ENCODE data around the gene FCGR1A.
"Not testable (repeated sequence)": the region's sequence is repeated elsewhere in the genome, so short reads cannot be mapped to it uniquely, and the experiment has no call there.

FCGR1A gene

DNA sequence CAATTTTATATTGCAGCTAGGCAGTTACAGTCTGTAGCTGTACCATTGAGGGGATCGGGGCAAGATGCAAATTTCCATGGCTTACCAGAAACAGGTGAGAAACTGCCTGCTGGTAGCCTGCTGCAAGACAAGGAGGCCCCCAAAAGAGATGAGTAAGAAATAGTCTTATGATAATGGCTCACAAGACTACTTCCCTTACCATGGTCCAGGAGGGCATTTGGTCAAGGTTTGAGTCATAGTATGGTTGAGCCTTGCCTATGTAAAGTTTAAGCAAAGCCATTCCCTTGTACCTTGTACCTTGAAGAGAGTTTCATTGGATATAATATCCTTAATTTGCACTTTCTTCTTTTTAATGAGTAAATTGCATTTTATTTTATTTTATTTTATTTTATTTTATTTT, 30.3 kb upstream of the FCGR1A start:
- not testable (repeated sequence) for H3K4me1 ChIP-seq (ENCODE audit: control insufficient read depth in 2 of 2, insufficient read depth in 2 of 2, low read length in 2 of 2); H3K4me3 ChIP-seq (ENCODE audit: low read length in 2 of 2); H3K36me3 ChIP-seq (ENCODE audit: control insufficient read depth in 2 of 2, insufficient read depth in 2 of 2, low read length in 2 of 2); H3K27me3 ChIP-seq (ENCODE audit: control insufficient read depth in 2 of 2, insufficient read depth in 2 of 2, low read length in 2 of 2); H3K9me3 ChIP-seq (ENCODE audit: control insufficient read depth in 2 of 2, low read length in 2 of 2); H3K9ac ChIP-seq (ENCODE audit: low read depth in 1 of 2, low read length in 2 of 2); H3K27ac ChIP-seq (ENCODE audit: low read depth in 2 of 2, low read length in 2 of 2)

GRCh38 chr1:149753466-149753865, 29.0 kb upstream of the FCGR1A start:
- not testable (repeated sequence) for H3K4me1 ChIP-seq (ENCODE audit: control insufficient read depth in 2 of 2, insufficient read depth in 2 of 2, low read length in 2 of 2); H3K9ac ChIP-seq (ENCODE audit: low read depth in 1 of 2, low read length in 2 of 2); H3K9me3 ChIP-seq (ENCODE audit: control insufficient read depth in 2 of 2, low read length in 2 of 2); H3K4me3 ChIP-seq (ENCODE audit: low read length in 2 of 2); H3K27me3 ChIP-seq (ENCODE audit: control insufficient read depth in 2 of 2, insufficient read depth in 2 of 2, low read length in 2 of 2); H3K36me3 ChIP-seq (ENCODE audit: control insufficient read depth in 2 of 2, insufficient read depth in 2 of 2, low read length in 2 of 2); H3K27ac ChIP-seq (ENCODE audit: low read depth in 2 of 2, low read length in 2 of 2)

GRCh38 chr1:149755294-149755693, 27.2 kb upstream of the FCGR1A start:
- not testable (repeated sequence) for H3K27ac ChIP-seq (ENCODE audit: low read depth in 2 of 2, low read length in 2 of 2); H3K4me1 ChIP-seq (ENCODE audit: control insufficient read depth in 2 of 2, insufficient read depth in 2 of 2, low read length in 2 of 2); H3K4me3 ChIP-seq (ENCODE audit: low read length in 2 of 2); H3K9me3 ChIP-seq (ENCODE audit: control insufficient read depth in 2 of 2, low read length in 2 of 2); H3K27me3 ChIP-seq (ENCODE audit: control insufficient read depth in 2 of 2, insufficient read depth in 2 of 2, low read length in 2 of 2); H3K9ac ChIP-seq (ENCODE audit: low read depth in 1 of 2, low read length in 2 of 2); H3K36me3 ChIP-seq (ENCODE audit: control insufficient read depth in 2 of 2, insufficient read depth in 2 of 2, low read length in 2 of 2)

GRCh38 chr1:149762294-149762693, 20.2 kb upstream of the FCGR1A start:
- not testable (repeated sequence) for H3K27me3 ChIP-seq (ENCODE audit: control insufficient read depth in 2 of 2, insufficient read depth in 2 of 2, low read length in 2 of 2); H3K9me3 ChIP-seq (ENCODE audit: control insufficient read depth in 2 of 2, low read length in 2 of 2); H3K9ac ChIP-seq (ENCODE audit: low read depth in 1 of 2, low read length in 2 of 2); H3K4me3 ChIP-seq (ENCODE audit: low read length in 2 of 2); H3K4me1 ChIP-seq (ENCODE audit: control insufficient read depth in 2 of 2, insufficient read depth in 2 of 2, low read length in 2 of 2); H3K27ac ChIP-seq (ENCODE audit: low read depth in 2 of 2, low read length in 2 of 2); H3K36me3 ChIP-seq (ENCODE audit: control insufficient read depth in 2 of 2, insufficient read depth in 2 of 2, low read length in 2 of 2)

DNA sequence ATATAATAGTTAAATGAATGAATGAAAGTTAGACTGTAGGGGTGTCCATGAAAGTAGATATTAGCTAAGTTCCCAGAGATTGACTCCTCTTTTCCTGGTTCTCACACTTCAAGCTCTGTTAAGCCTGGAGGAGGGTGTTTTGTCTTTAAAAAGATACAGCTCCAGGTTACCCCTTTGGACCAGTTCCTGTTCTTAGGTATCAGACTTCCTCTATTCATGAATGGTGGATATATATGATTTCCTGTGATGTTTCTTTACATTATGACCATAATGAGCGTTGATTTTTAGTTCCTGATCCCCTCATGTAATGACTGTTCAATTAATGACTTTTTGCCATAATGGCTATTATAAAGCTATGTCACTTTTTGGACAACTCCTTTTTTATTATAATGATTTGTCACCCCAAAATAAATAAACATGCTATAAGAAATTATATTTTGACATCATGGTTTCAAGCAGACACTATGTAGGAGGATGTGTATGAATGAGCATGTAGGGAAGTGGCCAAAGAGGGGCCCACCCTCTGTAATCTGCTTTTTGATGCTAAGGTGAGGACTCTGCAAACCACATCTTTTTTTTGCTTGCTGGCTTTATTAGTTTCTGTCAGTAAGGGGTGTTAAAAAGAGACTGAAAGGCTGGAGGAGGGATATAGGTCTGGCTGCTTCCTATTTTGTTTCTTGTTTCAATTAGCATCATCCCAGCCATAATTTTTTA, 18.2 kb upstream of the FCGR1A start:
- H3K9ac ChIP-seq (ENCODE audit: low read depth in 1 of 2, low read length in 2 of 2); H3K4me1 ChIP-seq (ENCODE audit: control insufficient read depth in 2 of 2, insufficient read depth in 2 of 2, low read length in 2 of 2); H3K27me3 ChIP-seq (ENCODE audit: control insufficient read depth in 2 of 2, insufficient read depth in 2 of 2, low read length in 2 of 2); H3K36me3 ChIP-seq (ENCODE audit: control insufficient read depth in 2 of 2, insufficient read depth in 2 of 2, low read length in 2 of 2); H3K9me3 ChIP-seq (ENCODE audit: control insufficient read depth in 2 of 2, low read length in 2 of 2); H3K27ac ChIP-seq (ENCODE audit: low read depth in 2 of 2, low read length in 2 of 2); H3K4me3 ChIP-seq (ENCODE audit: low read length in 2 of 2): not testable (repeated sequence)

DNA sequence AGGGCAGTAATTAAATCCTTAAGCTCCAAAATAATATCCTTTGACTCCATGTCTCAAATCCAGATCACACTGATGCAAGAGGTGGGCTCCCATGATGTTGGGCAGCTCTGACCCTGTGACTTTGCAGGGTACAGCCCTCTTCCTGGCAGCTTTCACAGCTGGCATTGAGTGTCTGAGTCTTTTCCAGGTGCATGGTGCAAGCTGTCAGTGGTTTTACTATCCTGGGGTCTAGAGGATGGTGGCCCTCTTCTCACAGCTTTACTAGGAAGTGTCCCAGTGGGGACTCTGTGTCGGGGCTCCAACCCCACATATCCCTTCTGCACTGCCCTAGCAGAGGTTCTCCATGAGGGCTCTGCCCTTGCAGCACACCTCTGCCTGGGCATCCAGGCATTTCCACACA, 16.3 kb upstream of the FCGR1A start:
- H3K36me3 ChIP-seq (ENCODE audit: control insufficient read depth in 2 of 2, insufficient read depth in 2 of 2, low read length in 2 of 2); H3K27ac ChIP-seq (ENCODE audit: low read depth in 2 of 2, low read length in 2 of 2); H3K9ac ChIP-seq (ENCODE audit: low read depth in 1 of 2, low read length in 2 of 2); H3K27me3 ChIP-seq (ENCODE audit: control insufficient read depth in 2 of 2, insufficient read depth in 2 of 2, low read length in 2 of 2); H3K4me3 ChIP-seq (ENCODE audit: low read length in 2 of 2); H3K9me3 ChIP-seq (ENCODE audit: control insufficient read depth in 2 of 2, low read length in 2 of 2); H3K4me1 ChIP-seq (ENCODE audit: control insufficient read depth in 2 of 2, insufficient read depth in 2 of 2, low read length in 2 of 2): not testable (repeated sequence)

DNA sequence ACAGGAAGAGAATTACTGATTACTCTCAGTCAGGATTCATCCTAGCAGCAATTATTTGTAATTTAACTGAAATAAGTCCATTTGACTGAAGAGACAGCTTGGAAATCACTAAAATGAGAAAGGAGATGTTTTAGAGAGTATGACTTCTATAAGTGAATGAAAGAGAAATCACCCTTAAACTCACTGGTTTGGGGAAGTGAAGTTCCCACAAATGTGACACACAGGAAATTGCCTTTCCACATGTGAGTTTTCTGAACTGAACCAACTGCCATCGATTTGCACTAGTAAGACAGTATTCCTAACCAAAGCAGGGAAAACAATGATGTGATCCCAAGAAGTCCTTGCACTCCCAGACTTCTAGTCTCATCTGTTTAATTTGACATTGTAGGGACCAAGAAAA, 13.3 kb upstream of the FCGR1A start:
- not testable (repeated sequence) for H3K4me1 ChIP-seq (ENCODE audit: control insufficient read depth in 2 of 2, insufficient read depth in 2 of 2, low read length in 2 of 2); H3K9me3 ChIP-seq (ENCODE audit: control insufficient read depth in 2 of 2, low read length in 2 of 2); H3K9ac ChIP-seq (ENCODE audit: low read depth in 1 of 2, low read length in 2 of 2); H3K4me3 ChIP-seq (ENCODE audit: low read length in 2 of 2); H3K27ac ChIP-seq (ENCODE audit: low read depth in 2 of 2, low read length in 2 of 2); H3K36me3 ChIP-seq (ENCODE audit: control insufficient read depth in 2 of 2, insufficient read depth in 2 of 2, low read length in 2 of 2); H3K27me3 ChIP-seq (ENCODE audit: control insufficient read depth in 2 of 2, insufficient read depth in 2 of 2, low read length in 2 of 2)

DNA sequence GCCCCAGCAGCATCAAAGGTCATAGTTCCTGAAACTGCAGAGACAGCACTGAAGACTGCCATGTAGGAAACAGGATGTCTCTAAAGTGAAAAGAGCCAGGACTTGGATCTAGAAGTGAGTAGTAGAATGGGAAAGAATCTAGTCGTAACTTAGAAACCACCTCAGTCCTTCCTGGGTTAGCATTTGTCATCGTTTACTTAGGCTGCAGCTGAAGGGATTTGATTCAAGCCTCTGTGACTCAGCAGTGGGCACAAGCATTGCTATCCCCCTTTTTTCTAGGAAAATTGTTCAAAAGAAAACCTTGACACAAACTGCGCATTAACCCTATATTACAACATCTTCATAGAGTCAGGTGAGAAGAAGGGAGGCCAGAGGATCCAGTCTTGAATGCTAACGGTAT, 11.8 kb upstream of the FCGR1A start:
- H3K9ac ChIP-seq (ENCODE audit: low read depth in 1 of 2, low read length in 2 of 2); H3K27ac ChIP-seq (ENCODE audit: low read depth in 2 of 2, low read length in 2 of 2): not testable (repeated sequence)

GRCh38 chr1:149771653-149772425, 10.7 kb upstream of the FCGR1A start:
- not testable (repeated sequence) for H3K27me3 ChIP-seq (ENCODE audit: control insufficient read depth in 2 of 2, insufficient read depth in 2 of 2, low read length in 2 of 2); H3K9ac ChIP-seq (ENCODE audit: low read depth in 1 of 2, low read length in 2 of 2)

More for the DNA sequence above, 11.8 kb upstream of the FCGR1A start:
- not testable (repeated sequence) for H3K9me3 ChIP-seq (ENCODE audit: control insufficient read depth in 2 of 2, low read length in 2 of 2); H3K36me3 ChIP-seq (ENCODE audit: control insufficient read depth in 2 of 2, insufficient read depth in 2 of 2, low read length in 2 of 2); H3K27me3 ChIP-seq (ENCODE audit: control insufficient read depth in 2 of 2, insufficient read depth in 2 of 2, low read length in 2 of 2); H3K4me3 ChIP-seq (ENCODE audit: low read length in 2 of 2); H3K4me1 ChIP-seq (ENCODE audit: control insufficient read depth in 2 of 2, insufficient read depth in 2 of 2, low read length in 2 of 2)

DNA sequence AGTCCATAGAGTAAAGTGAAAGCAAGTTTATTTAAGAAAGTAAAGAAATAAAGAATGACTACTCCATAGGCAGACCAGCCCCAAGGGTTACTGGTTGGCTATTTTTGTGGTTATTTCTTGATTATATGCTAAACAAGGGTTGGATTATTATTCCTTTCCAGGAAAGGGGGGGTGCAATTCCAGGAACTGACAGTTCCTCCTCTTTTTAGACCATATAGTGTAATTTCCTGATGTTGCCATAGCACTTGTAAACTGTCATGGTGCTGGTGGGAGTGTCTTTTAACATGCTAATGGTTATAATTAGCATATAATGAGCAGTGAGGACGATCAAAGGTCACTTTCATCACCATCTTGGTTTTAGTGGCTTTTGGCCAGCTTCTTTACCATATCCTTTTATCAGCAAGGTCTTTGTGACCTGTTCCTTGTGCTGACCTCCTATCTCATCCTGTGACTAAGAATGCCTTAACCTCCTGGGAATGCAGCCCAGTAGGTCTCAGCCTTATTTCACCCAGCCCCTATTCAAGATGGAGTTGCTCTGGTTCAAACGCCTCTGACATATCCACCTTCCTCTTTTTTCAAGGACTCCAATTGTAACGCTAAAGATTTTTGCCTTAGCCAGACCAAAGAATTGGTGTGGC, 6.9 kb upstream of the FCGR1A start:
- H3K27me3 ChIP-seq (ENCODE audit: control insufficient read depth in 2 of 2, insufficient read depth in 2 of 2, low read length in 2 of 2); H3K9ac ChIP-seq (ENCODE audit: low read depth in 1 of 2, low read length in 2 of 2); H3K36me3 ChIP-seq (ENCODE audit: control insufficient read depth in 2 of 2, insufficient read depth in 2 of 2, low read length in 2 of 2); H3K9me3 ChIP-seq (ENCODE audit: control insufficient read depth in 2 of 2, low read length in 2 of 2); H3K4me3 ChIP-seq (ENCODE audit: low read length in 2 of 2); H3K27ac ChIP-seq (ENCODE audit: low read depth in 2 of 2, low read length in 2 of 2); H3K4me1 ChIP-seq (ENCODE audit: control insufficient read depth in 2 of 2, insufficient read depth in 2 of 2, low read length in 2 of 2): not testable (repeated sequence)

More at GRCh38 chr1:149771653-149772425, 10.7 kb upstream of the FCGR1A start:
- not testable (repeated sequence) for H3K4me3 ChIP-seq (ENCODE audit: low read length in 2 of 2); H3K4me1 ChIP-seq (ENCODE audit: control insufficient read depth in 2 of 2, insufficient read depth in 2 of 2, low read length in 2 of 2); H3K36me3 ChIP-seq (ENCODE audit: control insufficient read depth in 2 of 2, insufficient read depth in 2 of 2, low read length in 2 of 2); H3K9me3 ChIP-seq (ENCODE audit: control insufficient read depth in 2 of 2, low read length in 2 of 2); H3K27ac ChIP-seq (ENCODE audit: low read depth in 2 of 2, low read length in 2 of 2)

Measured in mucosa of rectum (tissue), 2 donors.